GM18499 (cell line): ENCODE data around the gene ADA.

Experiments
- ATAC-seq: cut with Tn5 transposase; IDR thresholded peaks from one replicate; pipeline ENCODE4 v1.9.1; 2021; ENCODE audit warnings: moderate number of reproducible peaks; ENCODE audit not compliant: insufficient read depth, unreplicated experiment

ADA gene

GRCh38 chr20:44586289-44586911, 65.1 kb downstream of the ADA start:
- ATAC-seq, result peak; percentile 38

GRCh38 chr20:44585057-44585963, 66.2 kb downstream of the ADA start:
- ATAC-seq, result no peak

- no peak for ATAC-seq
Observed at GRCh38 chr20:44584162-44584561, 67.3 kb downstream of the ADA start.

- ATAC-seq, result no peak
Observed at GRCh38 chr20:44583157-44583556, 68.3 kb downstream of the ADA start.

- no peak for ATAC-seq
Observed at GRCh38 chr20:44582311-44583025, 69.0 kb downstream of the ADA start, which contains the start of gene PKIG. PKIG (plus strand) TSS chr20:44582579; CDS start chr20:44614557, 31,978 bp downstream.

GRCh38 chr20:44581515-44581914, 70.0 kb downstream of the ADA start:
- no peak for ATAC-seq

GRCh38 chr20:44580581-44581268, 70.8 kb downstream of the ADA start:
- ATAC-seq, result no peak

- ATAC-seq, result no peak
Observed at GRCh38 chr20:44579313-44580081, 72.0 kb downstream of the ADA start.

- no peak for ATAC-seq
Observed at GRCh38 chr20:44576297-44576696, 75.2 kb downstream of the ADA start.

GRCh38 chr20:44574372-44574771, 77.1 kb downstream of the ADA start:
- no peak for ATAC-seq

- no peak for ATAC-seq
Observed at GRCh38 chr20:44573501-44573869, 78.0 kb downstream of the ADA start.

- no peak for ATAC-seq
Observed at GRCh38 chr20:44572551-44573500, 78.7 kb downstream of the ADA start.

- ATAC-seq, result no peak
Observed at GRCh38 chr20:44571362-44571988, 80.0 kb downstream of the ADA start.

- no peak for ATAC-seq
Observed at GRCh38 chr20:44570367-44570766, 81.1 kb downstream of the ADA start.
